Measurements from ENCODE around the gene NLRP11. TPM values are rescaled to one million over a fixed set of nuclear protein-coding genes. Genes with fewer than 3 reads are reported as not detected.

The NLRP11 gene
- total RNA-seq, 1 experiment from 2014 or later: 0.52 TPM

GRCh38 chr19:55836340-55836739 is 4.5 kb upstream of the NLRP11 start, which contains the start of gene NLRP4:
Gene NLRP4 (plus strand): TSS chr19:55836540. CDS start chr19:55852081, 15,541 bp downstream.
- Histone ChIP-seq H3K9me3 (ENCODE audit: low read depth, low read length, poor library complexity, severe bottlenecking) (no peaks in the 10 kb centered on the region), H3K27me3 (replicated peaks; ENCODE audit: insufficient read depth, low read depth, low read length, poor library complexity) (peaks cover 26% of the 10 kb centered on the region), H3K4me1 (ENCODE audit: insufficient read depth, low read length, poor library complexity, severe bottlenecking) (no peaks in the 10 kb centered on the region), H3K4me3 (ENCODE audit: low read depth, low read length, poor library complexity, severe bottlenecking) (no peak within 1 kb of the TSS), H3K36me3 (ENCODE audit: insufficient read depth, low read length, poor library complexity, severe bottlenecking) (no peaks in the 10 kb centered on the region), H3K27ac (ENCODE audit: low read depth, low read length, poor library complexity, severe bottlenecking) (no peak within 1 kb of the TSS)
- TF ChIP-seq CTCF (conservative IDR thresholded peaks at IDR 0.05; ENCODE audit: low read depth, low read length) (no peak), EZH2 (IDR thresholded peaks at IDR 0.05; ENCODE audit: borderline replicate concordance, low read depth, low read length, poor library complexity, severe bottlenecking) (no peak)
- DNase-seq (ENCODE audit: low spot score): no peak
- ChIA-PET CTCF (no interaction called here), POLR2A (ENCODE audit: low non-redundant PET) (no interaction called here)
- intact Hi-C loops (cut with micrococcal nuclease; ENCODE audit: unreplicated experiment): no loop called here
- no TSS peak for BruUV-seq (replicated peaks)

GRCh38 chr19:55832676-55833075 is 877 bp upstream of the NLRP11 start:
- POLR2A ChIA-PET (ENCODE audit: low non-redundant PET): no interaction called here
- intact Hi-C loops (cut with micrococcal nuclease; ENCODE audit: unreplicated experiment): no loop called here

GRCh38 chr19:55830656-55831055 is 1.1 kb downstream of the NLRP11 start:
- Histone ChIP-seq H3K9me3 (ENCODE audit: low read depth, low read length, poor library complexity, severe bottlenecking) (no peaks in the 10 kb centered on the region), H3K4me1 (ENCODE audit: insufficient read depth, low read length, poor library complexity, severe bottlenecking) (no peaks in the 10 kb centered on the region), H3K36me3 (ENCODE audit: insufficient read depth, low read length, poor library complexity, severe bottlenecking) (no peaks in the 10 kb centered on the region), H3K4me3 (ENCODE audit: low read depth, low read length, poor library complexity, severe bottlenecking) (no peak overlapping the region), H3K27ac (ENCODE audit: low read depth, low read length, poor library complexity, severe bottlenecking) (no peak overlapping the region), H3K27me3 (replicated peaks; ENCODE audit: insufficient read depth, low read depth, low read length, poor library complexity) (peaks cover 22% of the 10 kb centered on the region)
- ChIA-PET CTCF (no interaction called here), POLR2A (ENCODE audit: low non-redundant PET) (no interaction called here)
- no peak for DNase-seq (ENCODE audit: low spot score)
- no TSS peak for BruUV-seq (replicated peaks)
- intact Hi-C loops (cut with micrococcal nuclease; ENCODE audit: unreplicated experiment): no loop called here
- TF ChIP-seq EZH2 (IDR thresholded peaks at IDR 0.05; ENCODE audit: borderline replicate concordance, low read depth, low read length, poor library complexity, severe bottlenecking) (no peak), CTCF (conservative IDR thresholded peaks at IDR 0.05; ENCODE audit: low read depth, low read length) (no peak)

More at GRCh38 chr19:55832676-55833075, 877 bp upstream of the NLRP11 start:
- Histone ChIP-seq H3K4me1 (ENCODE audit: insufficient read depth, low read length, poor library complexity, severe bottlenecking) (no peaks in the 10 kb centered on the region), H3K27me3 (replicated peaks; ENCODE audit: insufficient read depth, low read depth, low read length, poor library complexity) (peaks cover 22% of the 10 kb centered on the region), H3K4me3 (ENCODE audit: low read depth, low read length, poor library complexity, severe bottlenecking) (no peak overlapping the region), H3K36me3 (ENCODE audit: insufficient read depth, low read length, poor library complexity, severe bottlenecking) (no peaks in the 10 kb centered on the region), H3K9me3 (ENCODE audit: low read depth, low read length, poor library complexity, severe bottlenecking) (no peaks in the 10 kb centered on the region), H3K27ac (ENCODE audit: low read depth, low read length, poor library complexity, severe bottlenecking) (no peak overlapping the region)
- no peak for DNase-seq (ENCODE audit: low spot score)
- no TSS peak for BruUV-seq (replicated peaks)
- CTCF ChIA-PET: no interaction called here
- TF ChIP-seq EZH2 (IDR thresholded peaks at IDR 0.05; ENCODE audit: borderline replicate concordance, low read depth, low read length, poor library complexity, severe bottlenecking) (no peak), CTCF (conservative IDR thresholded peaks at IDR 0.05; ENCODE audit: low read depth, low read length) (no peak)

Measured in A673 (cell line).